K562 (cell line): ENCODE data around the gene XPOT. TPM values are rescaled to one million over a fixed set of nuclear protein-coding genes. Genes with fewer than 3 reads are reported as not detected.

Experiments used
- CBFA2T3 ChIP-seq: fragments of 450-650 bp; IDR thresholded peaks from 2 replicates; pipeline ENCODE4 v1.6.1; 2017
- DNMT1 ChIP-seq: fragments of 450-650 bp; IDR thresholded peaks from 2 replicates; pipeline ENCODE4 v1.6.1; 2016; ENCODE audit warnings: antibody characterized with exemption, mild to moderate bottlenecking
- ERF ChIP-seq: fragments of 450-650 bp; formaldehyde crosslinking; IDR thresholded peaks from 2 replicates; pipeline ENCODE4 v1.4.0; 2020; ENCODE audit warnings: mild to moderate bottlenecking, mixed read lengths
- FOXJ2 ChIP-seq: fragments of 200-800 bp; sonication (Bioruptor generic); IDR thresholded peaks from 2 replicates; pipeline ENCODE4 v1.6.1; 2016; ENCODE audit warnings: missing genetic modification characterization, missing compliant biosample characterization
- FOXK1 ChIP-seq: sonication (generic); formaldehyde crosslinking; IDR thresholded peaks from 2 replicates; pipeline ENCODE4 v1.8.0; 2022; ENCODE audit warnings: missing genetic modification reagents, mild to moderate bottlenecking, borderline replicate concordance
- FUS ChIP-seq: fragments of 200-400 bp; formaldehyde crosslinking; optimal IDR thresholded peaks from 2 replicates; pipeline ENCODE3; 2017; ENCODE audit warnings: low read depth, low read length
- HNRNPH1 ChIP-seq: fragments of 200-400 bp; formaldehyde crosslinking; optimal IDR thresholded peaks from 2 replicates; pipeline ENCODE3; 2017; ENCODE audit warnings: low read depth, mild to moderate bottlenecking, low read length, moderate library complexity
- IFI16 ChIP-seq: fragments of 250-450 bp; sonication (Bioruptor Pico); IDR thresholded peaks from 2 replicates; pipeline ENCODE4 v2.1.2; 2022; ENCODE audit warnings: mild to moderate bottlenecking, inconsistent platforms
- KAT7 ChIP-seq: sonication (generic); formaldehyde crosslinking; IDR thresholded peaks from 2 replicates; pipeline ENCODE4 v1.8.0; 2022; ENCODE audit warnings: missing genetic modification reagents, mild to moderate bottlenecking, borderline replicate concordance
- KLF6 ChIP-seq: fragments of 250-450 bp; sonication (Bioruptor Pico); IDR thresholded peaks from 2 replicates; pipeline ENCODE4 v1.4.0; 2020; ENCODE audit warnings: mild to moderate bottlenecking, moderate library complexity, borderline replicate concordance
- MCM7 ChIP-seq, 2 experiments: fragments of 450-650 bp; IDR thresholded peaks; 2 replicates each; pipeline ENCODE4 v1.6.1; 2016 to 2018
- MTA2 ChIP-seq: fragments of 450-650 bp; IDR thresholded peaks from 2 replicates; pipeline ENCODE4 v1.6.1; 2016; ENCODE audit warnings: low read depth
- NFXL1 ChIP-seq: fragments of 450-650 bp; formaldehyde crosslinking; IDR thresholded peaks from 2 replicates; pipeline ENCODE4 v1.4.0; 2021; ENCODE audit warnings: mild to moderate bottlenecking
- NRF1 ChIP-seq, 2 experiments: fragments of 450-650 bp; IDR thresholded peaks in 1 of 2; conservative IDR thresholded peaks in 1 of 2; 2 replicates each; pipeline ENCODE4 v1.6.1; 2014; ENCODE audit warnings: mild to moderate bottlenecking in 2 of 2
- RBBP5 ChIP-seq: fragments of 200-600 bp; sonication (generic); IDR thresholded peaks from 2 replicates; pipeline ENCODE4 v1.6.1; 2012; ENCODE audit warnings: borderline replicate concordance, mild to moderate bottlenecking, low read length, control low read depth, inconsistent platforms; ENCODE audit not compliant: insufficient read depth, poor library complexity, severe bottlenecking
- SETDB1 ChIP-seq: IDR thresholded peaks from one replicate; pipeline ENCODE4 v1.6.1; 2012; ENCODE audit warnings: low read length, control low read depth, inconsistent platforms
- SRSF3 ChIP-seq: fragments of 200-400 bp; formaldehyde crosslinking; IDR thresholded peaks from 2 replicates; pipeline ENCODE4 v1.6.1; 2016; ENCODE audit warnings: mild to moderate bottlenecking, low read length, moderate library complexity; ENCODE audit not compliant: insufficient read depth
- STAG1 ChIP-seq: sonication (generic); formaldehyde crosslinking; IDR thresholded peaks from 2 replicates; pipeline ENCODE4 v1.5.0; 2020; ENCODE audit warnings: missing genetic modification reagents, borderline replicate concordance
- TEAD1 ChIP-seq, 2 experiments: fragments of 450-650 bp in 1 of 2; sonication (generic) in 1 of 2; formaldehyde crosslinking; IDR thresholded peaks; 2 replicates each; pipeline versions ENCODE4 v1.4.0 to v1.8.0; 2020 to 2022; ENCODE audit warnings: mild to moderate bottlenecking in 2 of 2, missing genetic modification reagents in 1 of 2
- U2AF2 ChIP-seq: fragments of 200-400 bp; formaldehyde crosslinking; optimal IDR thresholded peaks from 2 replicates; pipeline ENCODE3; 2017; ENCODE audit warnings: low read depth, mild to moderate bottlenecking, low read length
- ZBTB7A ChIP-seq: IDR thresholded peaks from 2 replicates; pipeline ENCODE4 v1.6.1; 2011; ENCODE audit warnings: low read depth, mild to moderate bottlenecking, low read length, moderate library complexity, borderline replicate concordance; ENCODE audit not compliant: control insufficient read depth
- ZC3H4 ChIP-seq: sonication (generic); formaldehyde crosslinking; IDR thresholded peaks from 2 replicates; pipeline ENCODE4 v1.9.0; 2021; ENCODE audit warnings: missing genetic modification reagents, borderline replicate concordance
- ZNF175 ChIP-seq: fragments of 200-800 bp; sonication (Bioruptor generic); IDR thresholded peaks from 2 replicates; pipeline ENCODE4 v1.6.1; 2016; ENCODE audit warnings: low read depth, mild to moderate bottlenecking, missing genetic modification characterization, missing compliant biosample characterization
- ZNF347 ChIP-seq: fragments of 450-650 bp; formaldehyde crosslinking; IDR thresholded peaks from 2 replicates; pipeline ENCODE4 v1.4.0; 2020; ENCODE audit warnings: low read depth, mild to moderate bottlenecking, moderate library complexity
- ZNF644 ChIP-seq: fragments of 200-800 bp; sonication (Bioruptor generic); IDR thresholded peaks from 2 replicates; pipeline ENCODE4 v1.6.1; 2016; ENCODE audit warnings: low read depth, missing genetic modification characterization, missing compliant biosample characterization
- ZNF668 ChIP-seq: fragments of 250-450 bp; sonication (Bioruptor Pico); IDR thresholded peaks from 2 replicates; pipeline ENCODE4 v1.8.0; 2022; ENCODE audit warnings: mild to moderate bottlenecking, inconsistent platforms
- ZSCAN29 ChIP-seq: fragments of 450-650 bp; IDR thresholded peaks from 2 replicates; pipeline ENCODE4 v1.6.1; 2017
- polyA plus RNA-seq, 8 experiments: library from polyadenylated mRNA; depleted of rRNA in 4 of 8; stranded (reverse) in 5 of 8; unstranded in 3 of 8; fragments of >200 nt; fragmentation: Nextera tagmentation in 2 of 8; fragmentation: Illumina TruSeq in 1 of 8; extraction: Ambion mirVana in 2 of 8; extraction: Trizol in 1 of 8; gene quantifications; 2 replicates each; pipeline versions ENCODE4 v1.2.1 to v1.2.3, GENCODE V29; 2011 to 2014; ENCODE audit warnings: inconsistent platforms in 1 of 8, missing spikeins in 1 of 8
- total RNA-seq, 7 experiments: library from RNA; depleted of rRNA in 6 of 7; stranded (reverse); fragments of >200 nt in 6 of 7; fragmentation: Illumina TruSeq in 2 of 7; extraction: Trizol in 2 of 7; gene quantifications; 2 replicates each; pipeline versions ENCODE4 v1.2.1 to v1.2.3, GENCODE V29; 2011 to 2021; ENCODE audit warnings: low replicate concordance in 1 of 7
- TF ChIP-seq, protein P1 (sequence below), 2 experiments: fragments of 450-650 bp; IDR thresholded peaks; 2 replicates each; pipeline ENCODE4 v1.6.1; 2016
- TF ChIP-seq, protein P2 (sequence below): sonication (generic); formaldehyde crosslinking; IDR thresholded peaks from 2 replicates; pipeline ENCODE4 v1.8.1; 2023; ENCODE audit warnings: mild to moderate bottlenecking, missing genetic modification reagents
- TF ChIP-seq, protein P3 (sequence below): sonication (generic); formaldehyde crosslinking; IDR thresholded peaks from 2 replicates; pipeline ENCODE4 v1.8.1; 2022; ENCODE audit warnings: missing genetic modification reagents

Gene XPOT
- total and polyA plus RNA-seq, 9 of the 15 experiments (the other 6 are each of a cell fraction or from before 2014, with no cell fraction given), result 26.2 to 192 (median 102) TPM

DNA sequence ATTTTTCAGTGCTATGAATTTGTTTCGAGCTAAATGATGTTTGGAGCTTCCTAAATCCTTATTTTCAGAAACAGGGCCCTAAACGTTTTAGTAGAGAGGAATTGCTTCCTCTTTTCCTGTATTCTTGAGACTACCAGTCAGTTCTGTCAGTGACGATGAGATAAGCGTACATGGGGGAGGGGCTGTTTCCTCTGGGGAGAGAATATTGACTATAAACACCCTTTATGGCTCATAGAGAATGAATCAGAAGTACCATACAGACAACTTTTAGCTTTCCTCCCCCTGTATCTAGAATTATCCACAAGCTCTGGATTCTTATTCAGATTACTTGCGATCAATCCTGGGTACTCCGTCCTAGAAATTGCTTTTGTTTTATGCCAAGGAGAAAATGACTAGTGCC lies 52.8 kb downstream of the XPOT start (continued):
- no peak for TF ChIP-seq RBBP5
- no peak for TF ChIP-seq ZNF644 (tag)
- TF ChIP-seq, protein P1, sequence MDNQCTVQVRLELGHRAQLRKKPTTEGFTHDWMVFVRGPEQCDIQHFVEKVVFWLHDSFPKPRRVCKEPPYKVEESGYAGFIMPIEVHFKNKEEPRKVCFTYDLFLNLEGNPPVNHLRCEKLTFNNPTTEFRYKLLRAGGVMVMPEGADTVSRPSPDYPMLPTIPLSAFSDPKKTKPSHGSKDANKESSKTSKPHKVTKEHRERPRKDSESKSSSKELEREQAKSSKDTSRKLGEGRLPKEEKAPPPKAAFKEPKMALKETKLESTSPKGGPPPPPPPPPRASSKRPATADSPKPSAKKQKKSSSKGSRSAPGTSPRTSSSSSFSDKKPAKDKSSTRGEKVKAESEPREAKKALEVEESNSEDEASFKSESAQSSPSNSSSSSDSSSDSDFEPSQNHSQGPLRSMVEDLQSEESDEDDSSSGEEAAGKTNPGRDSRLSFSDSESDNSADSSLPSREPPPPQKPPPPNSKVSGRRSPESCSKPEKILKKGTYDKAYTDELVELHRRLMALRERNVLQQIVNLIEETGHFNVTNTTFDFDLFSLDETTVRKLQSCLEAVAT (IDR thresholded peaks at IDR 0.05), result no peak
- TF ChIP-seq KAT7, result no peak
- TF ChIP-seq, protein P2, sequence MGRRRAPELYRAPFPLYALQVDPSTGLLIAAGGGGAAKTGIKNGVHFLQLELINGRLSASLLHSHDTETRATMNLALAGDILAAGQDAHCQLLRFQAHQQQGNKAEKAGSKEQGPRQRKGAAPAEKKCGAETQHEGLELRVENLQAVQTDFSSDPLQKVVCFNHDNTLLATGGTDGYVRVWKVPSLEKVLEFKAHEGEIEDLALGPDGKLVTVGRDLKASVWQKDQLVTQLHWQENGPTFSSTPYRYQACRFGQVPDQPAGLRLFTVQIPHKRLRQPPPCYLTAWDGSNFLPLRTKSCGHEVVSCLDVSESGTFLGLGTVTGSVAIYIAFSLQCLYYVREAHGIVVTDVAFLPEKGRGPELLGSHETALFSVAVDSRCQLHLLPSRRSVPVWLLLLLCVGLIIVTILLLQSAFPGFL (CRISPR knock-in tag), result no peak
- no peak for TF ChIP-seq ZC3H4
- peak; percentile 52; the same call in 1 of the 2 replicates for TF ChIP-seq ZNF175 (CRISPR knock-in tag)
- no peak for TF ChIP-seq SRSF3
- TF ChIP-seq ZNF668 (CRISPR knock-in tag), result no peak
- no peak for TF ChIP-seq ZSCAN29
- TF ChIP-seq ZBTB7A, result no peak
- TF ChIP-seq DNMT1, result no peak
- no peak for TF ChIP-seq MTA2
- no peak for TF ChIP-seq FUS
- TF ChIP-seq NFXL1 (CRISPR knock-in tag), result no peak
- no peak for TF ChIP-seq KLF6
- no peak for TF ChIP-seq STAG1
- TF ChIP-seq, protein P3, sequence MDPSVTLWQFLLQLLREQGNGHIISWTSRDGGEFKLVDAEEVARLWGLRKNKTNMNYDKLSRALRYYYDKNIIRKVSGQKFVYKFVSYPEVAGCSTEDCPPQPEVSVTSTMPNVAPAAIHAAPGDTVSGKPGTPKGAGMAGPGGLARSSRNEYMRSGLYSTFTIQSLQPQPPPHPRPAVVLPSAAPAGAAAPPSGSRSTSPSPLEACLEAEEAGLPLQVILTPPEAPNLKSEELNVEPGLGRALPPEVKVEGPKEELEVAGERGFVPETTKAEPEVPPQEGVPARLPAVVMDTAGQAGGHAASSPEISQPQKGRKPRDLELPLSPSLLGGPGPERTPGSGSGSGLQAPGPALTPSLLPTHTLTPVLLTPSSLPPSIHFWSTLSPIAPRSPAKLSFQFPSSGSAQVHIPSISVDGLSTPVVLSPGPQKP, result no peak
- no peak for TF ChIP-seq IFI16 (CRISPR knock-in tag)
- TF ChIP-seq SETDB1, result no peak
- 0 out of 2 replicates have a peak, but pooled peaks have one; percentile 35 for TF ChIP-seq FOXJ2 (tag)
- TF ChIP-seq NRF1 (conservative IDR thresholded peaks at IDR 0.05 in 1 of 2, IDR thresholded peaks at IDR 0.05 in 1 of 2), result no peak
- TF ChIP-seq ZNF347 (CRISPR knock-in tag), result no peak
- TF ChIP-seq ERF (CRISPR knock-in tag), result no peak
- TF ChIP-seq FOXK1 (CRISPR knock-in tag), result no peak
- no peak for TF ChIP-seq HNRNPH1
- TF ChIP-seq TEAD1 (CRISPR knock-in tag; IDR thresholded peaks at IDR 0.05), result no peak
- TF ChIP-seq U2AF2, result no peak
- no peak for TF ChIP-seq MCM7 (IDR thresholded peaks at IDR 0.05)
- TF ChIP-seq CBFA2T3, result peak; percentile 57; the same call in 1 of the 2 replicates
